OCI-LY7 (cell line): ENCODE measurements around the gene GNS.

Experiments
- CTCF ChIP-seq: fragments of 200-600 bp; sonication (generic); conservative IDR thresholded peaks from 2 replicates; pipeline ENCODE4 v1.5.1; 2014; ENCODE audit warnings: mild to moderate bottlenecking, antibody characterized with exemption, low read length, moderate library complexity, mixed read lengths
- EZH2phosphoT487 ChIP-seq: fragments of 200-600 bp; sonication (generic); IDR thresholded peaks from 2 replicates; pipeline ENCODE4 v1.6.1; 2018; ENCODE audit warnings: low read depth, borderline replicate concordance, mild to moderate bottlenecking, mixed run types, antibody characterized with exemption, low read length, moderate library complexity, mixed read lengths

GRCh38 chr12:64745980-64746379 lies 13.2 kb downstream of the GNS start:
- TF ChIP-seq CTCF, result no peak
- no peak for TF ChIP-seq EZH2phosphoT487
